NCI-H82 (cell line): ENCODE data around the gene CNTNAP2.

Source experiments
- DNase-seq: peaks from one replicate; lab custom pipeline; 2025; lab: John Stamatoyannopoulos, UW

Gene CNTNAP2

GRCh38 chr7:148211740-148212151, 2095.1 kb downstream of the CNTNAP2 start:
- DNase-seq: no peak

GRCh38 chr7:148212731-148213130, 2096.1 kb downstream of the CNTNAP2 start:
- no peak for DNase-seq

- no peak for DNase-seq
Observed at GRCh38 chr7:148214101-148214500, 2097.5 kb downstream of the CNTNAP2 start.

GRCh38 chr7:148218603-148219002, 2102.0 kb downstream of the CNTNAP2 start:
- no peak for DNase-seq

GRCh38 chr7:148222721-148223120, 2106.1 kb downstream of the CNTNAP2 start:
- no peak for DNase-seq

GRCh38 chr7:148223160-148223559, 2106.6 kb downstream of the CNTNAP2 start:
- DNase-seq: no peak

GRCh38 chr7:148223738-148224137, 2107.1 kb downstream of the CNTNAP2 start:
- no peak for DNase-seq

- DNase-seq: no peak
Observed at GRCh38 chr7:148230296-148230695, 2113.7 kb downstream of the CNTNAP2 start.

- DNase-seq: no peak
Observed at GRCh38 chr7:148230883-148231282, 2114.3 kb downstream of the CNTNAP2 start.

- DNase-seq: no peak
Observed at GRCh38 chr7:148232784-148233183, 2116.2 kb downstream of the CNTNAP2 start.

- no peak for DNase-seq
Observed at GRCh38 chr7:148234715-148235114, 2118.1 kb downstream of the CNTNAP2 start.

- no peak for DNase-seq
Observed at GRCh38 chr7:148238761-148239325, 2122.2 kb downstream of the CNTNAP2 start.

GRCh38 chr7:148241700-148242293, 2125.2 kb downstream of the CNTNAP2 start:
- DNase-seq: no peak

- DNase-seq: peak; percentile 90
Observed at GRCh38 chr7:148242294-148242821, 2125.8 kb downstream of the CNTNAP2 start.

- DNase-seq: no peak
Observed at GRCh38 chr7:148245381-148245780, 2128.8 kb downstream of the CNTNAP2 start.

GRCh38 chr7:148253629-148254028, 2137.0 kb downstream of the CNTNAP2 start:
- no peak for DNase-seq

GRCh38 chr7:148255333-148255732, 2138.7 kb downstream of the CNTNAP2 start:
- DNase-seq: no peak

GRCh38 chr7:148256433-148256832, 2139.8 kb downstream of the CNTNAP2 start:
- DNase-seq: no peak

GRCh38 chr7:148260599-148260998, 2144.0 kb downstream of the CNTNAP2 start:
- DNase-seq: no peak

- no peak for DNase-seq
Observed at GRCh38 chr7:148261523-148261922, 2144.9 kb downstream of the CNTNAP2 start.

GRCh38 chr7:148261996-148262688, 2145.5 kb downstream of the CNTNAP2 start:
- DNase-seq: no peak

- DNase-seq: peak; percentile 85
Observed at GRCh38 chr7:148262721-148263229, 2146.2 kb downstream of the CNTNAP2 start.
